ENCODE data around the gene MBD3. TPM values are rescaled to one million over a fixed set of nuclear protein-coding genes. Genes with fewer than 3 reads are reported as not detected.

The MBD3 gene
- polyA plus RNA-seq, 1 donor (not counting 4 experiments of a cell fraction or from before 2014, with no cell fraction given), result 16.6 TPM

- Histone ChIP-seq H3K9me3 (ENCODE audit: control insufficient read depth, low read depth, low read length) (no peaks in the 10 kb centered on the region), H3K4me1 (ENCODE audit: control insufficient read depth, extremely low read depth, insufficient read depth, low read length) (no peaks in the 10 kb centered on the region), H3K4me3 (ENCODE audit: control insufficient read depth in 2 of 3, extremely low read depth in 1 of 3, insufficient read depth in 2 of 3, low read depth in 1 of 3, low read length in 3 of 3) (no peak overlapping the region), H3K27me3 (ENCODE audit: control insufficient read depth, extremely low read depth, insufficient read depth, low read length) (no peaks in the 10 kb centered on the region), H3K9me1 (ENCODE audit: control insufficient read depth, extremely low read depth, insufficient read depth, low read length) (no peaks in the 10 kb centered on the region), H2AFZ (ENCODE audit: control insufficient read depth, low read length) (no peak overlapping the region), H3K36me3 (ENCODE audit: control insufficient read depth in 2 of 2, extremely low read depth in 1 of 2, insufficient read depth in 2 of 2, low read length in 2 of 2) (peaks cover 20 to 22% of the 10 kb centered on the region in 2 experiments), H3K4me2 (ENCODE audit: control insufficient read depth, extremely low read depth, insufficient read depth, low read depth, low read length) (no peak overlapping the region), H3K27ac (ENCODE audit: control insufficient read depth, insufficient read depth, low read length) (no peak overlapping the region), H3K9ac (ENCODE audit: control insufficient read depth, extremely low read depth, insufficient read depth, low read length) (no peak overlapping the region), H4K20me1 (ENCODE audit: control insufficient read depth, extremely low read depth, insufficient read depth, low read length) (no peaks in the 10 kb centered on the region), H3K79me2 (ENCODE audit: control insufficient read depth, insufficient read depth, low read length) (peaks cover 30% of the 10 kb centered on the region)
- TF ChIP-seq EZH2 (IDR thresholded peaks at IDR 0.05; ENCODE audit: low read length), result no peak
- TF ChIP-seq CTCF (optimal IDR thresholded peaks at IDR 0.05 in 1 of 3, IDR thresholded peaks at IDR 0.05 in 1 of 3, conservative IDR thresholded peaks at IDR 0.05 in 1 of 3; ENCODE audit: extremely low read depth in 1 of 3, insufficient read depth in 2 of 3, low read length in 3 of 3), result no peak
- DNase-seq (ENCODE audit: low read depth, low spot score), result no peak
- dilution Hi-C loops (cut with MboI; ENCODE audit: extremely low pct_ligation_motif_present, low sequenced_read_pairs), result no loop called here
- FAIRE-seq, result no peak
Observed at GRCh38 chr19:1636325-1637236, 43.9 kb upstream of the MBD3 start.

GRCh38 chr19:1634938-1635243 lies 42.2 kb upstream of the MBD3 start:
- Histone ChIP-seq H3K9me3 (ENCODE audit: control insufficient read depth, low read depth, low read length) (no peaks in the 10 kb centered on the region), H4K20me1 (ENCODE audit: control insufficient read depth, extremely low read depth, insufficient read depth, low read length) (no peaks in the 10 kb centered on the region), H3K9me1 (ENCODE audit: control insufficient read depth, extremely low read depth, insufficient read depth, low read length) (no peaks in the 10 kb centered on the region), H3K27ac (ENCODE audit: control insufficient read depth, insufficient read depth, low read length) (no peak overlapping the region), H3K4me1 (ENCODE audit: control insufficient read depth, extremely low read depth, insufficient read depth, low read length) (no peaks in the 10 kb centered on the region), H3K79me2 (ENCODE audit: control insufficient read depth, insufficient read depth, low read length) (peaks cover 29% of the 10 kb centered on the region), H3K27me3 (ENCODE audit: control insufficient read depth, extremely low read depth, insufficient read depth, low read length) (no peaks in the 10 kb centered on the region), H3K4me3 (ENCODE audit: control insufficient read depth in 2 of 3, extremely low read depth in 1 of 3, insufficient read depth in 2 of 3, low read depth in 1 of 3, low read length in 3 of 3) (no peak overlapping the region), H2AFZ (ENCODE audit: control insufficient read depth, low read length) (no peak overlapping the region), H3K9ac (ENCODE audit: control insufficient read depth, extremely low read depth, insufficient read depth, low read length) (no peak overlapping the region), H3K36me3 (ENCODE audit: control insufficient read depth in 2 of 2, extremely low read depth in 1 of 2, insufficient read depth in 2 of 2, low read length in 2 of 2) (peaks cover 21 to 27% of the 10 kb centered on the region in 2 experiments), H3K4me2 (ENCODE audit: control insufficient read depth, extremely low read depth, insufficient read depth, low read depth, low read length) (no peak overlapping the region)
- DNase-seq (ENCODE audit: low read depth, low spot score) (no peak), FAIRE-seq (no peak)
- dilution Hi-C loops (cut with MboI; ENCODE audit: extremely low pct_ligation_motif_present, low sequenced_read_pairs), result no loop called here
- no peak for TF ChIP-seq EZH2 (IDR thresholded peaks at IDR 0.05; ENCODE audit: low read length)
- no peak for TF ChIP-seq CTCF (optimal IDR thresholded peaks at IDR 0.05 in 1 of 3, IDR thresholded peaks at IDR 0.05 in 1 of 3, conservative IDR thresholded peaks at IDR 0.05 in 1 of 3; ENCODE audit: extremely low read depth in 1 of 3, insufficient read depth in 2 of 3, low read length in 3 of 3)
